Measurements from ENCODE around the gene DGKD.
A peak's percentile ranks its signal among the peaks of the same experiment; 100 is the strongest.
"Not testable (repeated sequence)": the region's sequence is repeated elsewhere in the genome, so short reads cannot be mapped to it uniquely, and the experiment has no call there.

DGKD gene

DNA sequence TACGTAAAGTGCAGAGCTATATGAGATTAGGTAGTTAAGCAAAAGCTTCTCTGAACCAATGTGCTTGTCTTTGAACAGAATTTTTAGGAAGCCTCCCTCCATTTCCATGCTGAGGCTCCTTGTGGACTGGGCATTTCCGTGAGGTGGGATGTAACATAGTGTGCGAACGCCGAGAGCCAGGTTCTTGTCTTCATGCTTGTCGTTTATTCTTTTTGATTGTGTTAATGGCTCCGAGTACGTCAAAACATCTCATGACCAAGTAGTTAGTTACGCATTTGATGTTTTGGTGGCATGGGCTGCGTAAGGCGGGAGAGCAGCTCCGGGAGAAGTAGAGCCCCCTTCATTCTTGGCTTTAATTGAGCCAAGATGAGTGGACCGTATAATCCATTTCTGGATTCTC, 32.9 kb downstream of the DGKD start:
- no peak for DNase-seq

DNA sequence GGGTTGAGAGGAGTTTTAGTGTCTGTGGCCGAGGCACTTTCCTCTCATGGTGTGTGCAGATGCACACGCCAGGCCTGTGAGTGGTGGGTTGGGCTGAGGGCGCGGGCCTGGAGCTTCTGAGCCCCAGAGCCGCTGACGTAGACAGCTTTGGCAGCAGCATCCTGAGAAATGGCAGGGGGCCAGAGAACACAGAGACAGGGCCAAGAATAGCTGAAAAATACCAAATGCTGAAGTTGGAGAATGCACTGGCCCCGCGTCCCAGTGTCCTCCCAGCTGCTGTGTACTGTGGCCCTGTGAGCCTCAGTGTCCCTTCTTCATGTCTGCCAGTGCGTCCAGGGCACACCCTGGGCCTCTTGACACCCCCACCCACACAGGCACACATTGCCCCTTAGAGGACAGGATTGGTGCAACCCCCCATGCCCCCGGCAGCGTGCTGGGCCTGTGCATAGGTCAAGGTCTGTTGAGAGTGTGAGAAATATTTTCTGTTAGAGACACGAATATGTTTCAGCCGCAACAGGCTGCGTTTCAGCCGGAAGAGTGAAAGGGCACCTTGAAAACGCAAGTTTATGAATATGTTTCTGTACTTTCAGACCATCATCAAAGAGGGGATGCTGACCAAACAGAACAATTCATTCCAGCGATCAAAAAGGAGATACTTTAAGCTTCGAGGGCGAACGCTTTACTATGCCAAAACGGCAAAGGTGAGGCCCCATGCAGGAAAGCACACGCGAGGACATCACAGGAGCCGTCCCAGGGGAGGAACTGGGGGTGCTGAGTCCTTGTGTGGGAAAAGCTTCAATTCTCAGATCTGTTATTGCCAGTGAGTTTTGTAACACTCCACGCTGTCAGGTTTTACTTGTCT, 33.6 kb downstream of the DGKD start:
- no peak for DNase-seq

DNA sequence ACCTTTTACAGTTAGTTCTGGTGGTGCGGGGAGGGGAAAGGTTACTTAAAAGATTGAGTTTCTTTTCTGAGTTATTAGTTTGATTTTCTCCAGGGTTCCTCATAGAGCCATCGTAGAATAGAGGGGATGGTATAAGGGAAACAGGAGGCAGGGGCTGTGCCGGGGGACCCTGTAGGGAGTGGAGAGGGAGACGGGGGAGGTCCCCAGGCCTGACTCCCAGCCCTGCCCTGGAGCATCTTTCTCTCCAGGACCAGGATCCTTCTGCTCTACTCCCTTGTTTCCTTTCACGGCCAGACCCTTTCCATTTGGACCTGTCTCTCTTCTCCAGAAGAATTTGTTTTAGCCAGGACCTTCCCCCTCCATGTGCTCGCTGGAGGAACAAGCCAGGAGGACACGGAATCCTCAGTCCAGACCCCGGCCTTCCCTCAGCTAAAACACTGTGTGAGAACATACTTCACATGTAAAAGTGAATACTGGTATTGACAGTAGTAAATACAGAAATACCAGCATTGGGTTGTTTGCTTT, 35.4 kb downstream of the DGKD start:
- DNase-seq: no peak

DNA sequence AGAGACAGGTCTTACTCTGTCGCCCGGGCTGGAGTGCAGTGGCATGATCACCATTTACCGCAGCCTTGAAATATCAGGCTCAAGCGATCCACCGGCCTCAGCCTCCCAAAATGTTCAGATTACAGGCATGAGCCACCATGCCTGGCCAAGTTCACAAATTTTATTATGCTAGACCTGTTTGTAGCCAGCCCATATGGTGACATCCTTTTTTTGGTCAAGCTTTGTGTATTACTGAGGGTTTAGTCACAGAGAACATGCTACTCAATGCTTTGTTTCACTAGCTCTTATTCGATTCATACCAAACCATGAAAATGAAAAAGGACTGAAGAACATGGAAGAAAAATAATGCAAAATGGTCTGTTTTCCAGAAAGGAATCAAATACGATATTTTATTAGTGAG, 41.4 kb downstream of the DGKD start:
- DNase-seq: no peak

DNA sequence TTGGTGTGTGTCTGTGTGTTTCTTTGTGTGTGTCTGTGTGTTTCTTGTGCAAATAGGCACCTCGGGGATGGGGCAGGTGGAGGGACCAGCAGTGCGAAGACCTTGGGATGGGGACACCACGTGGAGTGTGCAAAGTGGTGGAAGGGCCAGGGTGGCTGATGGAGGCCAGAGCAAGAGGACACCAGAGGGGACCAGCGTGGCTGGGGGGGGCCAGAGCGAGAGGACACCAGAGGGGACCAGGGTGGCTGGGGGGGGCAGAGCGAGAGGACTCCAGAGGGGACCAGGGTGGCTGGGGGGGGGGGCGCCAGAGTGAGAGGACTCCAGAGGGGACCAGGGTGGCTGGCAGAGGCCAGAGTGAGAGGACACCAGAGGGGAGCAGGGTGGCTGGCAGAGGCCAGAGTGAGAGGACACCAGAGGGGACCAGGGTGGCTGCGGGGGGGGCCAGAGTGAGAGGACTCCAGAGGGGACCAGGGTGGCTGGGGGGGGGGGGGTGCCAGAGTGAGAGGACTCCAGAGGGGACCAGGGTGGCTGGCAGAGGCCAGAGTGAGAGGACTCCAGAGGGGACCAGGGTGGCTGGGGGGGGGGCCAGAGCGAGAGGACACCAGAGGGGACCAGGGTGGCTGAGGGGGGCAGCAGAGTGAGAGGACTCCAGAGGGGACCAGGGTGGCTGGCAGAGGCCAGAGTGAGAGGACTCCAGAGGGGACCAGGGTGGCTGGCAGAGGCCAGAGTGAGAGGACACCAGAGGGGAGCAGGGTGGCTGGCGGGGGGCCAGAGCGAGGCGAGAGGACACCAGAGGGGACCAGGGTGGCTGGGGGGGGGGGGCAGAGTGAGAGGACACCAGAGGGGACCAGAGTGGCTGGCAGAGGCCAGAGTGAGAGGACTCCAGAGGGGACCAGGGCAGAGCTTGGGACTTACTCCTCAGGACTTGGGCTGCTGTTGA, 42.7 kb downstream of the DGKD start:
- not testable (repeated sequence) for DNase-seq

DNA sequence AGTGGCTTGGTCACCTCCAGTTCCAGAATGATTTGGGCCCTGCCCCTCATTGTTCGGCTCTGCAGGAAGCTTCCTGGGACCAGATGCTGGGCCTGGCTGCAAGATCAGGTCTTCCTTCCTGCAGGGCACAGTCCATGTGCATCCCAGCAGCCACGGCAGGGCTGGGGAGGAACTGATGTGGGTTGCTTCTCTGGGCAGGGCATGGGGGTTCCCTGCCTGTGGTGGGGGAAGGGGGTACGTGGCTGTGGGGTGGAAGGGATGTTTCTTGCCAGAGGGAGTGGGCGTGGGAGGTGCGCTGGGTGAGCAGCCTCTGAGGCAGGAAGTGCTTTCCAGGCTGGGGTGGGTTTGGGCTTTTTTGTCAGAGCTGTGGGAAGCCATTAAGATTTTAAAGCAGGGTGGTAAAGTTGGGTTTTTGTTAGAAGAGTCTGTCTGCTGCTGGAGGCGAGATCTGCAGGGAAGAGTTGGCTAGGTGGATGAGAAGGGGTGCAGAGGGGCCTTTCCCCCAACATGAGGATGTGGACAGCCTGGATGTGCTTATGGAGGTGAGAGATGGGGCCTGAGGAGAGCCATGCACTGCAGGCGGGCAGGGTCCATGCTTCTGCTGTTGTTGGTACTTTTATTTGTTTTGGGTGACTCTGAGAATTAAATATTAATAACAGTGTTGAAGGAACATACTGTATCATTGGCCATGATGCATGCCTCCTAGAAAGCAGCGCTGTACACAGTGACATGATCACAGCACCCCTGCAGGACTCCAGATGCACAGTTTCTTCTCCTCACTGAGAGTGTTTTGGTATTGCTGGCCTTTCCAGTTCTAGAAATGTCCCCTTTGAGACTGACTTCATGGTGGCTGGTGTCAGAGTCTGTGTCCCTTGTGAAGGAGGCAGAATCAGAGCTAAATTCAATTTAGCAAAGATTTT, 45.3 kb downstream of the DGKD start:
- DNase-seq: no peak

DNA sequence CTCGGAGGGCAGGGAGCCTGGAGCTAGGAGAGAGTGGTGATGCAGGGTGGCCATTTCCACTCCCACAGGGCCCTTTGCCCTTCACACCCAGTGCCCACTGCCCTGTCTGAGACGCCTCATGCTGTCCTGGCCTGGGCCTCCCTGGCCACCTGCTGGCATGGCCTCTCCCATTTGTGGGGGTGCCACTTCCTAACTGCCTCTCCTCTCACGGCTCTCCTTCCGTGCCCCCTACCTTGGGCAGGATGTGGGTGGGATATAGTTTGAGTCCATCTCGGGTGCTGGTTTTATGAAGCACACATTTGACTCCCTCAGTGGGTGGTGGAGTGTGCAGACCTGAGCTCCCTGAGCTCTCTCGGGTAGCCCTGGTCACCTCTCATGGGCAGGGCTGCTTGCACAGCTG, 46.0 kb downstream of the DGKD start:
- DNase-seq: no peak

DNA sequence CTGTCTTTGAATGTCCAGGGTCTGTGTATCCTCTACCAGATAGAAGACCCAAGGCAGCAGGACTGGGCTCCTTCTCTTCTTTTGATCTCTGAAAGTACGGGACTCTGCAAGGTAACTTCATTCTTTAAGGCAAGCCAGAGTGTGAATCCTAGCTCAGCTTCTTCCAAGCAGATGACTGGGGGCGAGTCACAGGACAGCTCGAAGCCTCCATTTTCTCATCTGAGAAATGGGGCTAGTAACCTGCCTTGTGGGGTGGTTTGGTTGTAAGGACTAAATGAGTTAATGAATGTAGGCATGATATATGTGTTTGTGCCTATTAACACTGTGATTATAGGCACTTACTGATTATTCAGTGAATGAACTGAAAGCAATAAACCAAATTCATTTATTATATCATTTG, 46.7 kb downstream of the DGKD start:
- DNase-seq: no peak

DNA sequence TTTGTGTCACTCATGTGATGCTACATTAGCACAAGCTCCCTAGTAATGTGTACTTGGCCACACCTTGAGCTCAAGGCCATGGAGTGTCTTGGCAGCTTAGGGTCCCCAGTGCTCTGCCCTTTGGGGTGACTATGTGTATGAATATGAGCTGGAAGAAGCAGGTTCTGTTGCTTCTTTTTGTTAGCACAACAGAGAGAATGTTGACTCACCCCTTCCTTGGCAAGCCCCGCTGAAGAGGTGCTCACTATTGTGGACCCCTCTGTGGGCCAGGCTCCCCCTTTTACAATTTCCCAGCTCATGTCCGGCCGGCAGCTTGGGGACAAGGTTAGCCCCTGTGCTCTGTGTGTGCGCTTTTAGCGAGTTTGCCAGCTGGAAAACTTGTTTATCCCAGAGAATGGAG, 48.1 kb downstream of the DGKD start:
- no peak for DNase-seq

DNA sequence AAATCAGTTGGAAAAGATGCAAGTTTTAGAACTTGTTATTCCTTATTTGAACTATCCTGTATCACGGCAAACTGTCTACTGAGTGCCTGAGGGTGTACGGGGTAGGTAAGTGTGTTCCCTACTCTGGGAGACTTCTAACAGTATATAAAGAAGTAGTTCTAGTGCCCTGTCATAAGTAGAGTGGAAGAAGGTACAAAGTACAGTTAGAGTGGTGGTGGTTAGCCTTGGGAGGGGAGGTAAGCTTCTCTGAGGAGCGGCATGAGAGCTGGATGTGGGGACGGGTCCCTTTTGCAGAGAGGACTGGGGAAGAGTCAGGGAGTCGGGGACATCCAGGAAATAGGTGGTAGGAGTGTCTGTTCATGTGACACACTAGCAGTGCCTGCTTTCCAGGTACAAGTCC, 48.5 kb downstream of the DGKD start:
- DNase-seq: no peak

DNA sequence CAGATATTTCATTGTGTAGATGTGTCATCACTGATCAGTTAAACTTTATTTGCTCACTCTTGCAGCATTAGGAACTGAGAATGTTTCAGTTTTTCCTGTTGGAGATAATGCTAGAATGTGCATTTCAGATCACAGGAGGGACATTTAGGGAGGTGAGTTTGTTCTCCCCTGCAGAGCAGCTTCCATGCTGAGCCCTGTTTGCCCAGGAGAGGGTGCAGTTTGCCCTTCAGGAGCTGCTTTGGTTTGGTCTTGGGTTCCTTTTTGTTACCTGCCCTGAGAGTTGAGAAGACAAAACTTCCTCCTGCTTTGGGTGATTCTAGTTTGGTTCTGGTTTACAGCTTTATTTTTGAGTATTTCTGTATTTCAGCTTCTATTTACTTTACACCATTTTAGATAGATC, 49.9 kb downstream of the DGKD start:
- DNase-seq: peak; percentile 58

DNA sequence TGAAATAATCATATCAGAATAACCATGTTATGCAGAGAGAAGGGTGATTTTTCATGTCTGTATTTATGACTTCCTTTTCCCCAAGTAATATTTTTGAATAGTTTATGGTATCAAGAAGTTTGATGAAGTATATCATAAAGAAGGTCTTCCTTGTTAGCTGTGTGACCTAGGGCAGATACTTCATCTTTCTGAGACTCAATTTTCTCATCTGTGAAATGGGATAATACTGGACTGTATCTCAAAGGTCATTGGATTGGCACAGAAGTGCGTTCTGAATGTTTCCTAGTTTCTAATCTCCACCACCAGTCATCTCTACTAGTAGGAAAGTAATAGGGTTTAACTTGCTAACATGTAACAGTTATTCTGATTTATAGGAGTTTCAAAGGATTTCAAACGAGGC, 52.6 kb downstream of the DGKD start:
- DNase-seq: no peak

DNA sequence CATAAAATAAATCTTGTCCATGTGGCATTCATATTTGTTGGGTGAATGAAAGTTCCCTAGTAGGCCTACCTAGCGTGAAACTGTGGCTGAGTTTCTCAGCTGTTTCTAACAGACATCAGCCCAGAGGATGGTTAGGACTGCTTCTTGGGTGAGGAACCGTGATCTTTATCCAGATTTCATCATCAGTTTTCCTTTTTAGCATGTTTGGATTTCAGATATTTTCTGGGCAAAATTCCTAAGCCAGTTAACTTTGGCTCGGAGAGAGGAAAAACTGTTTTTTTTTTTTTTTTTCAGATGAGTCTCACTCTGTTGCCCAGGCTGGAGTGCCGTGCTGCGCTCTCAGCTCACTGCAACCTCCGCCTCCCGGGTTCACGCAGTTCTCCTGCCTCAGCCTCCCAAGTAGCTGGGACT, 53.5 kb downstream of the DGKD start:
- no peak for DNase-seq

DNA sequence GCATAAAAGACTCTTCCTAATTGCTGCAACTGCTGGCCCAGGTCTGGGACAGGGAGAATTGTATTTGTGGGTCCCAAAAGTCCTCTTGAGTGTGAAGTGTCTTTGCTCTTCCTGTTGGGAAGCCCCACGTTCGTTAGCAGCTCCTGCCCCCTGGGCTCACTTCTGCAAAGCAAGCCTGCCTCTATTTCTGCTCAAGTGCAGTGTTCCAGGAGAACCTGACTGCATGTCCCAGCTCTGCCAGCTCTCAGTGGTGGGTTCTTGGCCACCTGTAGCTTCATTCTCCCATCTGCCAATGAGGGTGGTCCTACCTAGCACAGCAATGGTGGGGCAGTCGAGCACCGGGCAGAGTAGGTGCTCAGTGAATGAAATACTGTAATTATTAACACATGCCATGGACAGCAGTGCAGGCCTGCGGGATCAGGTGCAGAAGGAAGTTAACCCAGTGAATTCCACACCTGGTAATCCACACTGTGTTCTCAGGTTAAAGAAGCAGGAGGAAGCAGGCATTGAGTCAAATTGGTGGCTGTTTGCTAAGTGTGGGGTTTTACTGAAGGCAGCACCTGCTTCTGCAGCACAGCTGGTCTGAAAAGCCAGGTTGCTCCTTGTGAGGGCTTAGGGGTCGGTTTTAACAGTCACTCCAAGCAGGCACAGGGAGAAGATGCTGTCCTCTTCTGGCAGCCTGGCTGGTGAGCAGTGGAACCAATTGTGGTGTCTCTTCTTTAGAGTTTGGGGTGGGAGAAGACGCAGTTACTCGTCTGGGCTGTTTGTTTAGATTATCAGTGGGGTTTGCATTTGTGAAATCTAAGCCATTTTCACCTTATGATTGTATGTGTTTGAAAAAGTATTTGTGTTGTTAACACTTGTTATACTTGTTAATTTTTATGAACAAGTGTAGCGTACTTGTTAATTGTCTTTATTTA, 54.3 kb downstream of the DGKD start:
- no peak for DNase-seq

DNA sequence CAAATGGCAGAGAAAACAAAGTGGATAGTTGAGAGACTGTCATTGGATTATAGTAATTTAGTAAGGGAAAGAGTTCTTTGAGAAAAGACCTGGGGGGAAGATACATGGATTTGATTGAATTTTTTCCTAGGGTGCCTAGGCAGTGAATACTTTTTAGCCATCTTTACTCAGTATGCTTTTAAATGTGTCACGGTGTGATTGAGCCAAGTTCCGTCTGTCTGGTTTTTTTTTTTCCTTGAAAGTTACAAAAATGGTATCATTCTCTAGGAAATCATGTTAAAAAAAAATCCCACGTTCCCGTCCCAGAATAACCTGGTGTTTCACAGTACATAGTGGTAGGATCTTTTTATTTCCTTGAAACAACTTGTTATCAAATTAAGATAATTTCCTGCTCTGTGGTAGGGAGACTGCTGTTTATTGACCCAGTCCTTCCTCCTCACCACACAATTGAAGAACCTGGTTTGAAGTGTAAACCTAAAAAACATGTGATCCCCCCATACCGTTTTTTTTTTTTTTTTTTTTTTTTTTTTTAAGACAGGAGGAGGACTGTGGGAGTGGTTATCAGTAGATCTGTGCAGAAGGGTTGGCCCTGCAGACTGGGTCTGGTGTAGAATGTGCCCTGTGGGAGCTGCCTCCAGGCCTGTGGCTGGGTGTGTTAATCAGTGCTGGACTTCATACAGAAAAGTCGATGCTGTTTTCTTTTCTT, 55.1 kb downstream of the DGKD start:
- DNase-seq: peak; percentile 69

DNA sequence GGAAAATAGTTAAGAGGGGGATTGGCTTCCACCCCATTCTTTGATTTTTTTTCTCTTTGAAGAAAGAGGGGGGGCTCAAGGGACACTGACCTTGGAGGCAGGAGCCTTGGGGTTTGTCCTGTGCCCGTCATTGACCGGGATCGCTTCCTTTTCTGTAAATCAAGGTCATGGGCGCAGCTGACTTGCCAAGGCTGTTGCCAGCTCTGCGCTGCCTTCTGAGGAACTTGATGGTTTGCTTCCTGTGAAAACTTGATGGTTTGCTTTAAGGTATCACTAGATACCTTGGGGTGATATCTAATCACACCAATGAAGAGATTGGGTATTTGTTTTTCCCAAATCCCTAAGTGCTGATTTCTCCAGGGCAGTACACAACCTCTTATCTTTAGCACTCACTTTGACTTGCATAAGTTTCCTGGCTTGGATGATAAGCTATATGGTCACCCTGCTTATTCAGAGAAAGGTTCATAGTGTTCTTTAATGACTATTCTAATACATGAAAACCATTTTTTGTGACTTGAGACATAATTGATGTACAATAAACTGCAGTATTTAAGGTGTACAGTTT, 56.0 kb downstream of the DGKD start:
- DNase-seq: peak; percentile 37

DNA sequence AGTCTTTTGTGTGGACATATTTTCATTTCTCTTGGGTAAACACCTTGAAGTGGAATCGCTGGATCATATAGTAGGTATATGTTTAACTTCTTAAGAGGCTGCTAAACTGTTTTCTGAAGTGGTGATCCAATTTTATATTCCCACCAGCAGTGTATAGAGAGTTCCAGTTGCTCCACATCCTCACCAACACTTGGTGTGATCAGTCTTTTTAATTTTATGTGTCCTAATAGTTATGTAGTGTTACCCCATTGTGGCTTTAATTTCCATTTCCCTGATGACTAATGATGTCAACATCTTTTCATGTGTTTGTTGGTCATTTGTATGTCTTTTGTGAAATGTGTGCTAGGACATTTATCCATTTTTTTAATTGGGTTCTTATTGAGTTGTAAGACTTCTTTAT, 56.9 kb downstream of the DGKD start:
- DNase-seq: no peak

DNA sequence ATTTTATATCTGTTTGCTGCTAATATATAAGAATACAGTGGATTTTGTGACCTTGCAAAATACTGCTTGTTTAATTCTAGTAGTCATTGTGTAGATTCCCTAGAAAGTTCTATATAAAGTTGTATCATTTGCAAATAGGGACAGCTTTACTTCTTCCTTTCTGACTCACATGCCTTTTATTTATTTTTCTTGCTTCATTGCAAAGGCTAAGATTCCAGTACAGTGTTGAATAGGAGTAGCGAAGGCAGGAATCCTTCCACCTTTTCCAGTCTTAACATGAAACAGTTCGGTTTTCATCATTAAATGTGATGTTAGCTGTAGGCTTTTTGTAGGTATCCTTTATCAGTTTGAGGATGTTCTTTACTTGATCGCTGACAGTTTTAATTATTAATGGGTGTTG, 58.1 kb downstream of the DGKD start:
- DNase-seq: no peak

DNA sequence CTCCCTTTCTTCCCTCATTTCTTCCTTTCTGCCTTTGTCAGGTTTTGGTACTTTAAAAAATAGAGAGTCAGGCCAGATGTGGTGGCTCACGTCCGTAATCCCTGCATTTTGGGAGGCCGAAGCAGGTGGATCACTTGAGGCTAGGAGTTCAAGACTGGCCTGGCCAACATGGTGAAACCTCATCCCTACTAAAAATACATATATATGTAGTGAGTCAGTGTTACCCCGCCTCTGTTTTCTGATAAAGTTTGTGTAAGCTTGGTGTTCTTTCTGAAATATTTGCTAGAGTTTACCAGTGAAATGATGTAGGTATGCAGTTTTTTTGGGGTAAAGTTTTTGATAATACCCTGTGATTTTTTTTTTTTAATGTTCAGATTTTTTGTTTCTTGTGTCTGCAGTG, 58.8 kb downstream of the DGKD start:
- DNase-seq: no peak

DNA sequence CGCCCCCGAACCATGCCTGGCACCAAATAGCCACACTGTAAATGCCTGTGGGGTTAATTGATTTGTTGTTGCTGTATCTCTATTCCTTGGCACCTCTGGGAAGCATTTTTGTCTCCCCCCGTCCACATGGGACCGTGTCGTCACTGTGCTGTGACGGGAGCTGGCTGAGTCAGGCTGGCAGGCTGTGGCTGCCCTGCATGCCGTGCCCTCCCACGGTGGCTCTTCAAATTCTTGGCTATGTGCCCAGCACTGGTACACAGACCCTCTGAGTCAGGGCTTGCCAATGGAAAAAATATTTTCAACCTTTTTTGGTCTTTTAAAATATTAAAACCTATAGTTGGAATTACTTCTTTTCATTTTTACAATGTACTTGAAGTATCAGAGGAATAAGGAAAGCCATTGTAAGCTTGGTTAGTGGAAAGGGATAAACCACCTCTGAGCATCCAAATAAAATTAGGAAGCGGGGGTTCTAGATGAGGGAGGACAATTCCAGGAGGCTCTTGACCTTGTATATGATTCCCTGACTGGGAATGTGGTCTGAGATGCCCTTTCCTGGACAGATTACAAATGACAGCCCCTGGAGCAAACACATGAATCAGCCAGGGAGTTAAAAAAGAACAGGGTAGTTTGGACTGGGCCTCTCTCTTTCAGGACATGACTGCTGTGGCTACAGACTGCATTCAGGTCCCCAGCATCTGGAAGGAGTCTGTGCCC, 59.4 kb downstream of the DGKD start:
- DNase-seq: peak; percentile 70

Data from hematopoietic multipotent progenitor cell treated with erythropoietin and hydrocortisone succinate and interleukin-3 and kit ligand, for 8 days (in vitro differentiated cells).